ENCODE measurements around the gene OSBPL9. TPM values are rescaled to one million over a fixed set of nuclear protein-coding genes. Genes with fewer than 3 reads are reported as not detected.

OSBPL9 gene
- total RNA-seq, 2 experiments from 2014 or later = 58.6 to 87.8 TPM

DNA sequence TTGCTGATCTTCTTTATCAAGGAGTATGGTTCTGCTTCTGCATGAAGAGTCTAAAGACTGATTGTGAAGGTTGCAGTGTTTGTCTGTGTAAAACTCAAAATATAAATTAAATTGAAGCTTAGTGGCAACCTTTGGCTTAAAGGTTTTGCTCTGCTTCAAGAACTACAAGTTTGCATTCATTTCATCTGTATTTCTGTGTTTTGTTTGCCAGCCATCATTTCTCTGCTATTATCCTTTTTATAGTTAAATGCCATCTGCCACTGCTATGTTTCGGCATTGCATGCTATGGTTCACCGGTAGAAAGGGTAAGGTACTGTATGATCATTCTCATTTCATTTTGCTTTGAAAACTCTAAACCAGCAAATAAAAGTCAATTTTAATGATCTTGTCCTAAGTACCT is 52.9 kb downstream of the OSBPL9 start:
- no peak overlapping the region for H2AFZ ChIP-seq (ENCODE audit: low read length)
- DNase-seq (ENCODE audit: low spot score) = no peak
- H3K79me2 ChIP-seq (ENCODE audit: insufficient read depth, low read depth, low read length) = no peaks in the 10 kb centered on the region
- no peaks in the 10 kb centered on the region for H3K9me3 ChIP-seq (ENCODE audit: low read length)
- no peaks in the 10 kb centered on the region for H3K9me2 ChIP-seq (ENCODE audit: insufficient read depth, low read length)
- CTCF ChIA-PET (ENCODE audit: unreplicated experiment) = no interaction called here
- POLR2A ChIA-PET = interaction anchor here (0.6 kb wide), 1 partner anchor 80 kb away, joined by 3 read pairs; no protein-coding TSS in a partner anchor
- H4K20me1 ChIP-seq (ENCODE audit: insufficient read depth, low read length) = no peaks in the 10 kb centered on the region
- no peaks in the 10 kb centered on the region for H3K36me3 ChIP-seq (ENCODE audit: insufficient read depth, low read length)
- no peaks in the 10 kb centered on the region for H3K4me1 ChIP-seq (ENCODE audit: insufficient read depth, low read length, poor library complexity, severe bottlenecking)
- H3K27ac ChIP-seq (ENCODE audit: low read depth, low read length, poor library complexity, severe bottlenecking) = no peak overlapping the region
- intact Hi-C loops (cut with micrococcal nuclease; ENCODE audit: unreplicated experiment) = no loop called here
- H3K4me3 ChIP-seq (ENCODE audit: low read depth, low read length, poor library complexity, severe bottlenecking) = no peak overlapping the region
- TF ChIP-seq EZH2phosphoT487 (IDR thresholded peaks at IDR 0.05; ENCODE audit: borderline replicate concordance, low read depth, low read length) (no peak), CTCF (conservative IDR thresholded peaks at IDR 0.05; ENCODE audit: low read length) (no peak)
- no TSS peak for BruUV-seq (replicated peaks)
- no peak overlapping the region for H3K4me2 ChIP-seq (ENCODE audit: low read length)

DNA sequence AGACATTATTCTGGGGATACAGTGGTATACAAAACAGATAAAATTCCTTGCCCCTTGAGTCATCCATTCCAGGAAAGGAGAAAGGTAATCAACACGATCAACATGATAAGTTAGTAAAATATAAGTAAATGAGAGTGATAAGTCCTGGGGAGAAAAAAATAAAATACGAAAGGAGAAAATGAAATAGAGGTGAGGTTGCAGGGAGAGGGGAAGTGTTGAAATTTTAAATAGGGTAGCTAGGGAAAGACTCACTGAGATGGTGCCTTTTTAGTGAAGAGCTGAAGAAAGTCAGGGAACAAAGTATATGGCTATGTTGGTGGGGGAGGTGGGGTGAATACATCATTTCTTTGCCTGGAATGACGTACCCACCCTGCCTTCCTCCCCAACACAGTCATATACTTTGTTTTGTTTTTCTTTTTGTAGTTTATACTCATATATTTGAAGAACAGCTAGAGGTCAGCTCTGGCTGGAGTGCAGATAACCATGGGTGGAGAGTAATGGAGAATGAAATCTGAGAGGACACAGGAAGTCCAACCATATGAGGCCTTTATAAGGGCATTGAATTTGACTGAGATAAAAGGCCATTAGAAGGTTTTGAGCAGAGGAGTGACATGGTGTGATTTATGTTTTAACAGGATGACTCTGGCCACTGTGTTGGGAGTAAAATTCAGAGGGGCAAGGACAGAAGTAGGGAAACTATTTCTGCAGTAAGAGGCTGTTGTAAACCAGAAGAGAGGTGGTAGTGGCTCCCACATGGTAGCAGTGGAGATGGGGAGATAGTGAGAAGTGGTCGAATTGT is 54.8 kb downstream of the OSBPL9 start:
- no peaks in the 10 kb centered on the region for H3K4me1 ChIP-seq (ENCODE audit: insufficient read depth, low read length, poor library complexity, severe bottlenecking)
- BruUV-seq (replicated peaks) = no TSS peak

More for the DNA sequence above, 54.8 kb downstream of the OSBPL9 start:
- H3K4me3 ChIP-seq (ENCODE audit: low read depth, low read length, poor library complexity, severe bottlenecking) = no peak overlapping the region
- intact Hi-C loops (cut with micrococcal nuclease; ENCODE audit: unreplicated experiment) = no loop called here
- no peaks in the 10 kb centered on the region for H3K9me2 ChIP-seq (ENCODE audit: insufficient read depth, low read length)
- no peaks in the 10 kb centered on the region for H3K36me3 ChIP-seq (ENCODE audit: insufficient read depth, low read length)
- ChIA-PET POLR2A (interaction anchor here (0.6 kb wide), 1 partner anchor 636 kb away, joined by 3 read pairs; no protein-coding TSS in a partner anchor), CTCF (ENCODE audit: unreplicated experiment) (interaction anchor here (0.8 kb wide), 1 partner anchor 14 kb away, joined by 4 read pairs; no protein-coding TSS in a partner anchor)
- no peak for DNase-seq (ENCODE audit: low spot score)
- H2AFZ ChIP-seq (ENCODE audit: low read length) = no peak overlapping the region
- no peaks in the 10 kb centered on the region for H3K9me3 ChIP-seq (ENCODE audit: low read length)
- no peak overlapping the region for H3K27ac ChIP-seq (ENCODE audit: low read depth, low read length, poor library complexity, severe bottlenecking)
- TF ChIP-seq EZH2phosphoT487 (IDR thresholded peaks at IDR 0.05; ENCODE audit: borderline replicate concordance, low read depth, low read length) (no peak), CTCF (conservative IDR thresholded peaks at IDR 0.05; ENCODE audit: low read length) (no peak)
- no peaks in the 10 kb centered on the region for H4K20me1 ChIP-seq (ENCODE audit: insufficient read depth, low read length)
- H3K4me2 ChIP-seq (ENCODE audit: low read length) = no peak overlapping the region
- H3K79me2 ChIP-seq (ENCODE audit: insufficient read depth, low read depth, low read length) = no peaks in the 10 kb centered on the region

All from OCI-LY7 (cell line).